Renal cortex interstitium (tissue), 11 donors: ENCODE measurements around the gene MICAL3. TPM values are rescaled to one million over a fixed set of nuclear protein-coding genes. Genes with fewer than 3 reads are reported as not detected.

Experiments used
- DNase-seq, 11 donors: peaks; one replicate each; pipeline ENCODE4 v3.0.0-alpha.2; 2013; ENCODE audit warnings: low read depth in 9 of 11, low spot score in 4 of 11; ENCODE audit errors: extremely low read depth in 1 of 11
- polyA plus RNA-seq, 3 donors: library from polyadenylated mRNA; unstranded; fragments of 120-200 nt; gene quantifications; one replicate each; pipeline ENCODE4 v1.2.1, GENCODE V29; 2013; ENCODE audit not compliant: insufficient read length in 3 of 3

The MICAL3 gene
- polyA plus RNA-seq, 3 donors: 30.9 to 40.3 (median 32.8) TPM

DNA sequence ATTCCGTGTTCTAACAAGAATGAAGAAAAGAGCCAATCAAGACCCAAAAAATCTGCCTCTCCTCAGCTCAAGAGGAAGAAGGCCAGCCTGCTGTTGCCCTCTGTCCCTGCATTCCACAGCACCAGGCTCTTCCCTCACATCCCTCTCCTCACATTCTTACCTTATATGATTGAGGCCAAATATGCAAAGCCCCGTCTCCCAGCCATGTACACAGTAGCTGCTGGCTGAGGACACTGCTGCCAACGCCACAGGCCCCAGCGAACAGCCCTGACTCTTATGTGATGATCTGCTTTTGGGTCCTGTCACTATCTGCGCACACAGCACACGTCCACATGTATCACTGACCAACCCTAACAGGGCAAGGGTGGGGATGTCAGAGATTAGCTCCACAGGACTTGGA is 60.2 kb downstream of the MICAL3 start:
- DNase-seq: no peak

DNA sequence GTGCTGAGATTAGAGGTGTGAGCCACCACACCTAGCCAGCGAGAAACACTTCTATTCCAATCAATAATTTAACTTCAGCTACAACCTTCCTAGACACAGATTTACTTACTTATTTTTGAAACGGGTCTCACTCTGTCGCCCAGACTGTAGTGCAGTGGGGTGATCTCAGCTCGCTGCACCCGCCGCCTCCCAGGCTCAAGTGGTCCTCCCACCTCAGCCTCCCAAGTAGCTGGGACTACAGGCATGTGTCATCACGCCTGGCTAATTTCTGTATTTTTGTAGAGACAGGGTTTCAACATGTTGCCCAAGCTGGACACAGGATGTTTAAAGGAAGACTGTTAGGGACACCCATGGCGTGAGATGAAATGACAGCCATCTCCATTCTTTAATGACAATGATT is 61.3 kb downstream of the MICAL3 start:
- no peak for DNase-seq

DNA sequence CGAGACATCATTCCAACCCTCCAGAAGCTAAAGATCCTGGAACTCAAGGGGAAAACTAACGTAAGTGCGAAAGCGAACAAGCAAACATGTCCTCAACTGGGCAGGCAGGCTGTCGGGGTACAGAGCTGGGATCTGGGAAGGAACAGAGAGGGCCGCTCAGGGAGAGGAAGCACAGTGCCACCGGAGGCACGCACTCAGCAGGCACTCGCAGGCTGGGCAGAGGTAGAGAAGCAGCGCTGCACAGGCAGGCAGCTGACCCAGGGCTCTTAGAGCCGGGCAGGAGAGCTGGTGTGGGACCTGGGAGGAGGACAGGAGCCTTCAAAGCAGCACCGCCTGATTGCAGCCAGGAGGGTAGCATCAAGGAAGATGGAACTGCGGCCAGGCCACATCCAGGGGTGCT is 62.2 kb downstream of the MICAL3 start:
- DNase-seq: no peak

DNA sequence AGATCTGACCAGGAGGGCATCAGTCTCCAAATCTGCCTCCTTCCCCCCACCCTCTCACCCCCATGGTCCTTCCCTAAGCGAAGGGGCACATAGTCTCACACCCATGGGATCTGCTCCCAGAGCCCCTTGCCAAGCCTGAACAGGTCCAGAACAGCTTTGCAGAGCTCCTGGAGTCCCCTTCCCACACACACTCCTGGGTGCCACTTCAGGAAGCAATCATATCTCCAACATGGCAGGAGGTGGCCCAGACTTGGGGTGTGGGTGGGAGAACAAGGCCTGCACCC is 63.0 kb downstream of the MICAL3 start:
- DNase-seq: no peak

DNA sequence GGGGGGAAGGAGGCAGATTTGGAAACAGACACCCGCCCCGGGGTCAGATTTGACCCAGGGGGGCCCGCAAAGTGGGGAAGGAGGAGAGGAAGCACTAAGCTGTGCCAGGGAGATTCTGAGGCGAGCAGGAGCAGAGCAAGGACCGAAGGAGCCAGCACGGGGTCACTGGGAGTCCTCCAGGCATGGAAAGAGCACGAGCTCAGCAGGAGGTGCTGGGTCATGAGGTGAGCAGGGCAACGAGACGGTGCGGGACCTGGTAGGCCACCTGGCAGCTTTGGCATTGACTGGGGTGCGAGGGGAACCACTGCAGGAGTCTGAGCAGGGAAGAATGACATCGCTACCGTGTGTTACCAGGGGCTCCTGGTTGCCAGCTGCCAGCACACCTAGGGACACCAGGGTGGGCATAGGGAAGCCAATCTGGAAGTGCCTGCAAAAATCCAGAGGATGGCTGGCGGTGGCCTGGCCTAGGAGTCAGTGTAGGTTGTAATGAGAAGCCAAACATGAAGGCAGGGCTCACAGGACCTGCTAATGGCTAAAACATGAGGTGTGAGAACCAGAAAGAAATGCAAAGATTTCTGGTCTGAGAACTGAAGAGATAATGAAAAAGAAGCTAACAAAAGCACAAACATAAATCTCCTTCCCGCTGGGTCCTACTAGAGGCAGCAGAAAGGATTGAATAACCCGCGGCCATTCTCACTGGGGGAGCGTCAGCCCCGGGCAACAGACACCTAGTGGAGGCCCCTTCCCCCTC is 63.5 kb downstream of the MICAL3 start:
- no peak for DNase-seq

DNA sequence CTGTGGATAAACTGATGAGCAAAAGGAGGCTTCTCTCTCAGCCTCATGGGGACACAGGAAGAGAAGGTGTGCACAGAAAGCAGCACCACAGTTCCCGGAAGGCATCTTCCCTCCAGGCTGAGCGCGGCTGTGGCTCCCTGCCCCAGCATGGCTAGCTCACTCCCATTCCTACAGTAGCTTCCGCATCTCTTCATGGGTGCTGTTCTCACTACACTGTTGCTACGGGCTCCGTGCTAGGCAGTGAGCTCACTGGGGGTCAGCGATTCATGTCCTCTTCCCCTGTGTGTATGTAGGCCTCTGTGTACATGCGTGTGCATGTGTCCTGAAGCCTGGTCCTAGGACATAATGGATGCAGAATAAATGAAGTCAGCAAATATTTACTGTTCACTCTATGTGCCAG is 64.3 kb downstream of the MICAL3 start:
- no peak for DNase-seq

DNA sequence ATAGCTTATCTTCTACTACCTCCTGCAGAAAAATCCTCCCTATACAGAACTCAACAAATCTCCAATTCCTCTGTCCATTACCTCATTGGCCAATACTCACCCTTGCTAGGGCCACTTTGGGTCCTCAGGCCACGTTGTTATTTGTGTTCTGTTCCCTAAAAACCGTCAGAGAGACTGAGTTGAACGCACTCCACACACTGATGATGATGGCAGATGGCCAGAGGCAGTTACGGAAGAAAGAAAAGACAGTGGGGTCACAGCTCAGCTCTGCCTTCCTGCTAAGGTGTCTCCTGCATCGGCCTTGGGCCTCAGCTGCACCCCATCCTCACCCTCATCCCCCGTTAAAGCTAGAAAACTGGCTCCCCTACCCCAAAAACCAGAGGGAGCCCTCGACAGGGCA is 66.2 kb downstream of the MICAL3 start:
- DNase-seq: no peak

DNA sequence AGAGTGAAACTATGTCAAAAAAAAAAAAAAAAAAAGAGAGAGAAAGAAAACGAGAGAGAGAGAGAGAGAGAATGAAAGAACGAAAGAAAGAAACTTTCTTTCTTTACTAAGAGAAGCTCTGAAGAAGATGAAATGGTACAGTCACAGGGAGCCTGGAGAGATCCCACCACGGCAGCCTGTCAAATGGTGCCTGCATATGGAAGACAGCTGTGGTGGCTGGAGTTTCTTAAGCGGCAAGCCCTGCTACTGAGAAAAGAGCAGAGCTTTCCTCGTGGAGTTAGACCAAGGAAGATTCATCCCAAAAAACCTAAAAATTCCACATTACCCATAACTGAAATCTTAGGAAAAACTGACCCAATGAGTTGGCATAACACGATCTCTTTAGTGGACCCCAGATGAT is 66.7 kb downstream of the MICAL3 start:
- DNase-seq: no peak

DNA sequence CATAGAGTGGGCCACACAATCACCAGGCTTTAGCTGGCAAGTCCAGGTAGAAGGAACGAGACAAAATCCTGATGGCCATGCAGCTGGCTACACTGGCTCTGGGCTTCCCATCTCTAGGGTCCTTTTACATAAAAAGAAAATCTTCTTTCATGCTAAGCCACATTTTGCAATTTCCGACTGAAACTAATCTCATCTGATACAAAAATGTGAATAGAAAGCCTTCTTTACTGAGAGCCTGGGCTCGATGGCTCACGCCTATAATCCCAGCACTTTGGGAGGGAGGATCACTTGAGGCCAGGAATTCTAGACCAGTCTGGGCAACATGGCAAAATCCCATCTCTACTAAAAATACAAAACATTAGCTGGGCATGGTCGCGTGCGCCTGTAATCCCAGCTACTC is 67.2 kb downstream of the MICAL3 start:
- no peak for DNase-seq

DNA sequence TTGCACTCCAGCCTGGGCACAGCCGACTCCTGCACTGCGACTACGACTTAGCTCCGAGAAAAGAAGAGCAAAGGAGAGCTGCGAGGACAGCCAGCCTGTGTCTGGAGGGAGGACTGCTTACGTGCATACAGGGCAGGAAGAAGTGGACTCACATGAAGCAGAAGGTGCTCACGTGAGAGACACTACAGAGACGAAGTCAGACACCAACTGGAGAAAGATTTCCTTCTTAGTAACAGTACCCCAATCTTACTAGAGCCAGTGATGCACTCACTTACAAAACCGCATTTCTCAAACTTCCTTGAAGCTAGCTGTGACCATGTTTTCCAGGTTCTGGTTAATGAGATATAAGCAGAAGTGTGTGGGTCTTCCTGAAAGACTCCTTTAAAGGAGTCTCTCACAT is 67.7 kb downstream of the MICAL3 start:
- DNase-seq: no peak

DNA sequence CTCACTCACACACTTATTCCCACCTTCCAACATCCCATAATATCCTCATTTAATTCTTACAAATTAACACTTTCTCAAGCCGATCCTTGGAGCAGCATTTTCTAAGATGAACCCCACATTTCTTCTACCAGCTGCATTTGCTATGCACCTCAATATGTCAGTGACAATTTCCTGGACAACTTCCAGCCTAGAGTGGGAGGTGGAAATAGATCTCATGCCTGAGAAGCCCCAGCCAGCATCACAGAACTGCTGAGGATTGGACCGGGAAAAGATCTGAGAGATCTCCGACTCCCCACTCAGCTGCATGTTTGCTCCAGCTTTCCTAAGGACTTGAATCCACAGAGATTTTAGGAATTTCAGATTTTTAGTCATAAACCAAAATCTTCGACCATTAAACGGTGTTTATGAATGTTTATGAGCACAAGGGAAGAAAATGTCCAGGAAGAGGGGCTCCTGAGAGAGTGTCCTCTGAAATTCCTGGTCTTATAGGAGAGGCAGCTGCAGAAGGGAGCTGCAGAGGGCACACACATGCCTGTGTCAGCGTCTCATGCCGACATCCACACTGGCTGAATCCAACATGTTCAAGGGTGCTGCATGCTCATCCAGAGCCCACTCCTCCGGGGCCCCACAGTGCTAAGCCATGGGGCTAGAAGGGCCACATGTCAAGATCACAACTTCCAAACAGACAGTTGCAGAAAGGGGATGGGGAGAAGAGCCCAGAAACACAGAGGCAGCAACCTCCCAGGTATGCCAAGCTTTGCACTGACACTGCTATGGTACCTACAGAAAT is 68.6 kb downstream of the MICAL3 start:
- DNase-seq: no peak

DNA sequence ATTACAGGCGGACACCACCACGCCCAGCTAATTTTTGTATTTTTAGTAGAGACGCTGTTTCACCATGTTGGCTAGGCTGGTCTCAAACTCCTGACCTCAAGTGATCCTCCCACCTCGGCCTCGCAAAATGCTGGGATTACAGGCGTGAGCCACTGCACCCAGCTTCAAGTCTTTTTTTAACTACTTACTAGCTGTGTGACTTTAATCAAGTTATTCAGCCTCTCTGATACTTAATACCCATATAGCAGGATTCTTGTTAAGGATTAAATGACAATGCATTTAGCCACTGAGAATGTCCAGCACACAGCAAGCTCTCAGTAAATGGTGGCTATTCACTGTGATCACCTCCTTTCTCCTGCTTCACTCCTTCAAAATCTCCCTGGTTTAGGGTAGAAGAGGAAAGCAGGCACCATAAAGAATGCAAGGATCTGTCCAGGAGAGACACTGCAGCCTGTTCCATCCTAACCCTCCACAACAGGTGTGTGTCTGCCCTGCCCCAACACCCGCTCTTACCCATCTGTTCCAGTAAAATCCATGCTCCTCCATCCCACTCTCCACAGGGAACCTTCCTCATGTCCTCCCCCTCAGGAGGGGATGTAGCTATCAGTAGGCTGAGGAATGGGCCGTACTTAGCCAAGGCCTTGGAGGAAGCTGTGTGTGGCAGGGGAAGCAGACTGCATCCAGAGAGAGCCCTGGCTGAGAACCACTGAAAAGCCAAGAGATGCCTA is 69.3 kb downstream of the MICAL3 start:
- no peak for DNase-seq

DNA sequence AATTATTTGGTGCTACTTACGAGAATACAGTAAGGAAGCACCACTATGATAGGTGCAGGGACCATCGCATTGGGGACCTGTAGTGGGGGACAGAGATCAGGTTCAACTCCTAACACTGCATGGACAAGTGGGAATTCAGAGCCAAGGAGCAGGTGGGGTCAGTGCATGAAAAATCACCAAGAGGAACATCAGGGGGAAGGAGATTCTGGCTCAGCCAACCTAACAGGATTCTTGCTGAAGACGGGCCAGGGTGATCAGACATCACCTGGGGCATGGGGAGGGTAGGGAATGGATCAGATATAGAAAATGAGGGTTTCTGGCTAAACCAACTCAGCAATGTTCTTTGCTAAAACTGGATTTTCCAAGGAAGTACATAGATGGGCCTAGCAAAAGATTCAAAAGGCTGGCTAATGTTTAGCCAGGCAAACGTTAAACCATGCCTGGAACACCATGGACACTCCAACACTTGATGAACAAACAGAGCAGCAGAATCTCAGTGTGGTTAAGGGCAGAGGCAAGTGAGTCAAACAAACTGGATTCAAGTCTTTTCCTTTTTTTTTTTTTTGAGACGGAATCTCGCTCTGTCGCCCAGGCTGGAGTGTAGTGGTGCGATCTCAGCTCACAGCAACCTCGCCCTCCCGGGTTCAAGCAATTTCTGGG is 70.0 kb downstream of the MICAL3 start:
- DNase-seq: no peak

DNA sequence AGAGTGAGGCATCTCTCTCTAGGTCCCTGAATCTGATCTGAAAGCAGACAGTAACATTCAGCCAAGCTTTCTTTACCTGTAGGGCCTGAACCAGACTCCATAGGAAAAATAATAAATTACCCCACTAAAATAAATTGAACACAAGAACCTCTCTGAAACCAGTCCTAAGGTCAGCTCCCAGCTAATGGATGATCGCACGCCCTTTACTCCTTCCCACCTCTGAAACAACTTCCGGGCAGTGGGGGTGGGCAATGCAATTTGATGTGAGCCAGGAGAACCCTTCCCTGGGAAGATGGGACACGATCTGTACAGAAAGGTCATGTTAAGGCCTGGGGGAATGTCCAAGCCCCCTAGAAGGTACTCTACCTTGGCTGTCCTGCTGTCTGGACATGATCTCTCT is 71.2 kb downstream of the MICAL3 start:
- DNase-seq: no peak

DNA sequence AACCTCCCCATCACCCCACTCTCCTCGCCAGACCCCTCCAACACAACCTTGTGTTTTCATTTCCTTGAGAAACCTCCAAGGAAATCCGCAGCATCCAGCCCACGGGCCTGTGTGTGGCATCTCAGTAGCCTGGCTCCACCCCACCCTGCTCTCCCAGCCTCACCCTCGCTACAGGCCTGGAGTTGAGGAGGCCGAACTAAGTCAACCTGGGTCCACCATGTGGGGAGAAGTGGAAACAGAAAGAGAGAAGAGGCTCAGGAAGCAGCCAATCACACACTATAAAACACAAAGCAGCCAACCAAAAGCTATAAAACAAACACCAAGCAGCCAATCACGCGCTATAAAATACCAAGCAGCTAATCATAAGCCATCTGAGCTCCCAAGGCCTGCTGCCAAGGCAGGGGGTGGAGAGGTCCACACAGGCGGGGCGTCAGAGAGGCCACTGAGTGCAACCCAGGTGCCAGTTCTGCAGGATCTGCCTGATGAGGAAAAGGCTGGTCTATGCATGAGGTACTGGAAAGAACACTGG is 72.0 kb downstream of the MICAL3 start:
- no peak for DNase-seq

DNA sequence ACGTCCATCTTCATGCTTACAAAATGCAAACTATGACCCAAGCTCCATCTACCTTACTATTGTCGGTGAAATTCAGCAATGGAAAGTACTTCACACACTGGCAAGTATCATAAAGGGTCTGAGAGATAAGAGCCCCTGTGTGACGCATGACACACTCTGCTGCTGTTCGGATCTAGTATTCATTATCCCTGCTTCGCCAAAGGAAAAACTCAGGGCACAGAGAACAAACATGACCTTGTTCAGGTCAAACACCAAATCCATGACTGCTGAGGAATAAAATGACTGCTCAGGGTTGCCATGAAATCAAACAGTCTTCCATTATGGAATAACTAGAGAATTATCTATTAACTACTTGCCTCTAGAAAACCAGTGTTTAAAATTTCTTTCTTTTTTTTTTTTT is 73.0 kb downstream of the MICAL3 start:
- no peak for DNase-seq

DNA sequence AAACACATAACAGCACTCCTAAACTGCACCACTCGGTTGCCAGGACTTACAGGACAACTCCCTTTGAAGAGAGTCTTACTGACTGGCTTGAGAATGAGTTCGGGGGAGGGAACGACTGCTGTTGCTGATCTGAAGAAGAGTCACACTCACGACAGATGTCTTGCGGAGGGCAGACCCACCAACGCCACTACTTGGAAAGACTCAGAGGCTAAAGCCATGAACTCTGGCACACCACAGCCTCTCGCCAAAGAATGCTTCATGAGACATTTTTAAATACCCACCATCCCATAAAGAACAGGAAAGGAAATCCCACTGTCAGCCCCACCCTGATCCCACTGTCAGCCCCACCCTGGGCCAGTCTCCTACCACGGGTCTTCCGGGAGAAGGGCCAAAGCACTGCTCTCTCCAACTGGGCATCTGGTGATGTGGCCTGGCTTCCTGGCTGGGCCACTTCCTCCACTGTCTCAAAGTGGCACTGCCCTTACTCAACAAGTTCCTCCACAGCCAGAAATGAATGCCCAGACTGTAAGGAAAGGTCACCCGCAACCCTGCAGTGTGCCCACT is 73.6 kb downstream of the MICAL3 start:
- no peak for DNase-seq

DNA sequence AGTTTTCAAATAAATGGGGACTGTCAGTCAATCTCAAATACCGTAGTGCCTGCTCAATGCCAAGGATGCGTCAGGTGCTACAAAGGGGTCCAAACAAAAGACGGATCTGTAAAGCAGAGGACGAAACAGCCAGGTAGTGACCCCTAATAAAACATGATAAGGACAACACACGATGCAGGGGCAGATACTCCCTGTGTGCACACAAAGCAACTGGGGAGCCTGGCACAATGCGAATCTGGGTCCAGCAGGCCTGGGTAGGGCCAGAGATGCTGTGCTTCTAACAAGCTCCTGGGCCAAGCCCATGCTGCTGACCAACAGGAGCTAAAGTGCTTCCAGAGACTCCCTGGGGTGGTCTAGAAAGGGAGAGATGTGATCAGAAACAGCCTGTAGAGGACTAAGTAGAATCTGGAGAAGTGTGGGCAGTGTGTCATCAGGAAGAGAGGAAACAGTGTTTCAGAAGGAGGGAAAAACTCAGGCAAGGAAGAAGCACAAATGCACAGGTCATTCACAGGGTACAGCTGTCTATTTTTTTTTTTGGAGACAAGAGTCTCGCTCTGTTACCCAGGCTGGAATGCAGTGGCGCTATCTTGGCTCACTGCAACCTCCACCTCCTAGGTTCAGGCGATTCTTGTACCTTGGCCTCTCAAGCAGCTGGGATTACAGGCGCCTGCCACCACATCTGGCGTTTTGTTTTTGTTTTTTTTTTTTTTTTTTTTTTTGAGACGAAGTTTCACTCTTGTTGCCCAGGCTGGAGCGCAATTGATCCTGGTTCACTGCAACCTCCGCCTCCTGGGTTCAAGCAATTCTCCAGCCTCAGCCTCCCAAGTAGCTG is 74.5 kb downstream of the MICAL3 start:
- no peak for DNase-seq
